MM.1S (cell line): Measurements from ENCODE around the gene KRTAP22-2.

Experiments used
- DNase-seq: peaks from one replicate; pipeline ENCODE4 v3.0.0-alpha.2; 2015
- H2AFZ ChIP-seq: fragments of 300-600 bp; sonication (generic); 2 replicates; pipeline ENCODE4 v1.6.0; 2016; ENCODE audit warnings: antibody characterized with exemption, low read length
- H3F3A ChIP-seq: fragments of 300-600 bp; sonication (generic); 2 replicates; pipeline ENCODE4 v1.6.1; 2016; ENCODE audit warnings: mild to moderate bottlenecking, antibody characterized with exemption, low read length, moderate library complexity, mixed read lengths; ENCODE audit not compliant: insufficient read depth
- H3K27ac ChIP-seq: fragments of 300-600 bp; sonication (generic); 2 replicates; pipeline ENCODE4 v1.5.1; 2016; ENCODE audit warnings: mild to moderate bottlenecking, low read length
- H3K27me3 ChIP-seq: fragments of 300-600 bp; sonication (generic); replicated peaks from 2 replicates; pipeline ENCODE4 v1.6.0; 2016; ENCODE audit warnings: low read length; ENCODE audit not compliant: insufficient read depth
- H3K36me3 ChIP-seq: fragments of 300-600 bp; sonication (generic); replicated peaks from 2 replicates; pipeline ENCODE4 v1.6.1; 2016; ENCODE audit warnings: mild to moderate bottlenecking, low read length, mixed read lengths; ENCODE audit not compliant: insufficient read depth
- H3K4me1 ChIP-seq: fragments of 300-600 bp; sonication (generic); 2 replicates; pipeline ENCODE4 v1.6.1; 2016; ENCODE audit warnings: low read length, mixed read lengths
- H3K4me2 ChIP-seq: fragments of 300-600 bp; sonication (generic); 2 replicates; pipeline ENCODE4 v1.6.0; 2016; ENCODE audit warnings: low read depth, low read length
- H3K4me3 ChIP-seq: fragments of 300-600 bp; sonication (generic); 2 replicates; pipeline ENCODE4 v1.5.1; 2016; ENCODE audit warnings: low read length, mixed read lengths
- H3K79me2 ChIP-seq: fragments of 300-600 bp; sonication (generic); 2 replicates; pipeline ENCODE4 v1.6.1; 2016; ENCODE audit warnings: mixed run types, low read length, mixed read lengths
- H3K9ac ChIP-seq: fragments of 300-600 bp; sonication (generic); 2 replicates; pipeline ENCODE4 v1.6.1; 2016; ENCODE audit warnings: low read length, mixed read lengths
- H3K9me2 ChIP-seq: fragments of 300-600 bp; sonication (generic); replicated peaks from 2 replicates; pipeline ENCODE4 v1.6.1; 2016; ENCODE audit warnings: mild to moderate bottlenecking, low read length, mixed read lengths; ENCODE audit not compliant: insufficient read depth
- H3K9me3 ChIP-seq: fragments of 300-600 bp; sonication (generic); replicated peaks from 2 replicates; pipeline ENCODE4 v1.6.1; 2016; ENCODE audit warnings: mild to moderate bottlenecking, low read length, mixed read lengths; ENCODE audit not compliant: insufficient read depth
- H4K20me1 ChIP-seq: fragments of 300-600 bp; sonication (generic); 2 replicates; pipeline ENCODE4 v1.6.1; 2016; ENCODE audit warnings: mild to moderate bottlenecking, low read length, moderate library complexity, mixed read lengths; ENCODE audit not compliant: insufficient read depth
- EZH2 ChIP-seq: fragments of 300-600 bp; sonication (generic); optimal IDR thresholded peaks from 2 replicates; pipeline ENCODE3; 2017; ENCODE audit warnings: low read depth, mild to moderate bottlenecking, antibody characterized with exemption, low read length, mixed read lengths
- EZH2phosphoT487 ChIP-seq: fragments of 300-600 bp; sonication (generic); IDR thresholded peaks from 2 replicates; pipeline ENCODE4 v1.6.1; 2018; ENCODE audit warnings: antibody characterized with exemption, low read length
- TF ChIP-seq, protein P1 (sequence below): fragments of 300-600 bp; sonication (generic); IDR thresholded peaks from 2 replicates; pipeline ENCODE4 v1.5.1; 2016; ENCODE audit warnings: antibody characterized with exemption, low read length, mixed read lengths

Gene KRTAP22-2

DNA sequence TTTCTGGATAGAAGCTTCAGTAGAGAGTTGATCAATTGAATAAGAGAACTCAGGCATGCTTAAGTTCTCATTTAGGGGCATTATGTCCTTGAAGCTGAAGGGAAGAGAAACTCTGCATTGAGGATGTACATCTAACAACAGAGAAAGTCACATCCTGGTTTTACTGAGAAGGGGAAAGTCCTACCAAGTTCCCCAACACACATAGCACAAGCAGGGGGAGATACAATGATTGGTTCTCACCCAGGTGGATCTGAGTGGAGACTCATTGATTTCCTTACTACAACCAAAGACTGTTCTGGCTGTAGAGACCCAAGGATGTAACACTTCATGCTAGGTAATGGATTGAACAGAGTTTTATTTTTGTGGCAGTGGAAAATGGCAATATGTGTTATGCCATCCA is 25.0 kb upstream of the KRTAP22-2 start:
- Histone ChIP-seq H3K4me3 (no peak overlapping the region), H3K27ac (no peak overlapping the region)
- TF ChIP-seq, protein P1, sequence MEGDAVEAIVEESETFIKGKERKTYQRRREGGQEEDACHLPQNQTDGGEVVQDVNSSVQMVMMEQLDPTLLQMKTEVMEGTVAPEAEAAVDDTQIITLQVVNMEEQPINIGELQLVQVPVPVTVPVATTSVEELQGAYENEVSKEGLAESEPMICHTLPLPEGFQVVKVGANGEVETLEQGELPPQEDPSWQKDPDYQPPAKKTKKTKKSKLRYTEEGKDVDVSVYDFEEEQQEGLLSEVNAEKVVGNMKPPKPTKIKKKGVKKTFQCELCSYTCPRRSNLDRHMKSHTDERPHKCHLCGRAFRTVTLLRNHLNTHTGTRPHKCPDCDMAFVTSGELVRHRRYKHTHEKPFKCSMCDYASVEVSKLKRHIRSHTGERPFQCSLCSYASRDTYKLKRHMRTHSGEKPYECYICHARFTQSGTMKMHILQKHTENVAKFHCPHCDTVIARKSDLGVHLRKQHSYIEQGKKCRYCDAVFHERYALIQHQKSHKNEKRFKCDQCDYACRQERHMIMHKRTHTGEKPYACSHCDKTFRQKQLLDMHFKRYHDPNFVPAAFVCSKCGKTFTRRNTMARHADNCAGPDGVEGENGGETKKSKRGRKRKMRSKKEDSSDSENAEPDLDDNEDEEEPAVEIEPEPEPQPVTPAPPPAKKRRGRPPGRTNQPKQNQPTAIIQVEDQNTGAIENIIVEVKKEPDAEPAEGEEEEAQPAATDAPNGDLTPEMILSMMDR, result no peak
- no peak for TF ChIP-seq EZH2
- TF ChIP-seq EZH2phosphoT487, result no peak

GRCh38 chr21:30613836-30614235 is 23.6 kb upstream of the KRTAP22-2 start, which contains the start of gene KRTAP6-1:
Gene KRTAP6-1, minus strand, starts transcription at chr21:30613930. Its CDS starts 26 bp downstream, at chr21:30613904.
- TF ChIP-seq EZH2phosphoT487 (no peak), EZH2 (no peak)
- TF ChIP-seq, protein P1, result no peak
- Histone ChIP-seq H2AFZ (no peak within 1 kb of the TSS), H3K79me2 (no peaks in the 10 kb centered on the region), H3K4me3 (no peak within 1 kb of the TSS), H3F3A (no peaks in the 10 kb centered on the region), H3K4me1 (peaks cover 9% of the 10 kb centered on the region), H3K27ac (no peak within 1 kb of the TSS), H3K36me3 (no peaks in the 10 kb centered on the region), H4K20me1 (no peaks in the 10 kb centered on the region), H3K9me2 (no peaks in the 10 kb centered on the region), H3K9me3 (no peaks in the 10 kb centered on the region), H3K4me2 (no peak within 1 kb of the TSS), H3K27me3 (no peaks in the 10 kb centered on the region), H3K9ac (no peak within 1 kb of the TSS)
- DNase-seq, result no peak

More for the DNA sequence above, 25.0 kb upstream of the KRTAP22-2 start:
- Histone ChIP-seq H2AFZ (no peak overlapping the region), H4K20me1 (no peaks in the 10 kb centered on the region), H3K27me3 (no peaks in the 10 kb centered on the region), H3K9me2 (no peaks in the 10 kb centered on the region), H3K4me1 (peaks cover 9% of the 10 kb centered on the region), H3K79me2 (no peaks in the 10 kb centered on the region), H3K4me2 (no peak overlapping the region), H3F3A (no peaks in the 10 kb centered on the region), H3K9me3 (no peaks in the 10 kb centered on the region), H3K36me3 (no peaks in the 10 kb centered on the region), H3K9ac (no peak overlapping the region)
- DNase-seq, result no peak

DNA sequence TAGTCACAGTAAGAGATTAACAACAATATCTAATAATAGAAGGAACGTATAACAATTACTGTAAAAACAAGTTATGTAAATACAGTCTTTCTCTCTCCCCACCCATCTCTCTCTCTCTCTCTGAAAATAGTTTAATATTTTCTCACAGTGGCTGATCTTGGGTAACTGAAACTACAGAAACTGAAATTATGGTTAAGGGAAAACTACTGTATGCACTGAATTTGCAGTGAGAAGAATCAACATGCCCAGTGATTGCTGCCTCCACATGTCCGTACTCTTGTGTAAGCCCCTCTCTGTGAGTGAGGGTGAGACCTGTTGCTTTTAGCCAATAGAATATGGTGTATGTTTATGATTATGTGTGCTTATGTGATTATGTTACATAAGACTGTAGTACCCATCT is 21.9 kb upstream of the KRTAP22-2 start:
- H3K79me2 ChIP-seq, result no peaks in the 10 kb centered on the region
- H3K36me3 ChIP-seq, result no peaks in the 10 kb centered on the region
- no peak overlapping the region for H2AFZ ChIP-seq
- TF ChIP-seq EZH2phosphoT487 (no peak), EZH2 (no peak)
- TF ChIP-seq, protein P1, result no peak
- H3K9ac ChIP-seq, result no peak overlapping the region
- H3K27ac ChIP-seq, result no peak overlapping the region
- H3K27me3 ChIP-seq, result no peaks in the 10 kb centered on the region
- H4K20me1 ChIP-seq, result no peaks in the 10 kb centered on the region
- peak overlapping the region; percentile 24; the same call in 1 of the 2 replicates for H3K4me2 ChIP-seq
- peaks cover 9% of the 10 kb centered on the region for H3K4me1 ChIP-seq
- no peak overlapping the region for H3K4me3 ChIP-seq
- H3K9me2 ChIP-seq, result no peaks in the 10 kb centered on the region
- H3F3A ChIP-seq, result no peaks in the 10 kb centered on the region
- DNase-seq, result peak; percentile 53
- H3K9me3 ChIP-seq, result no peaks in the 10 kb centered on the region
